ENCODE results near the gene TJP2.

The TJP2 gene

GRCh38 chr9:69221036-69221435 is 47.0 kb downstream of the TJP2 start:
- DNase-seq (ENCODE audit: low read depth) = no peak
- H3K4me3 ChIP-seq (ENCODE audit: low read length) = no peak overlapping the region
- TF ChIP-seq CTCF (IDR thresholded peaks at IDR 0.05; ENCODE audit: insufficient read depth, low read depth, low read length, missing control alignments) = no peak

GRCh38 chr9:69222970-69223369 is 48.9 kb downstream of the TJP2 start:
- TF ChIP-seq CTCF (IDR thresholded peaks at IDR 0.05; ENCODE audit: insufficient read depth, low read depth, low read length, missing control alignments) = no peak
- DNase-seq (ENCODE audit: low read depth) = no peak
- no peak overlapping the region for H3K4me3 ChIP-seq (ENCODE audit: low read length)

- peak; percentile 88 for TF ChIP-seq CTCF (IDR thresholded peaks at IDR 0.05; ENCODE audit: insufficient read depth, low read depth, low read length, missing control alignments)
- no peak overlapping the region for H3K4me3 ChIP-seq (ENCODE audit: low read length)
- peak; percentile 69 for DNase-seq (ENCODE audit: low read depth)
These were observed 49.5 kb downstream of the TJP2 start for GRCh38 chr9:69223605-69224004.

GRCh38 chr9:69229367-69229766 is 55.3 kb downstream of the TJP2 start:
- H3K4me3 ChIP-seq (ENCODE audit: low read length) = no peak overlapping the region
- DNase-seq (ENCODE audit: low read depth) = no peak
- TF ChIP-seq CTCF (IDR thresholded peaks at IDR 0.05; ENCODE audit: insufficient read depth, low read depth, low read length, missing control alignments) = no peak

GRCh38 chr9:69232135-69232534 is 58.1 kb downstream of the TJP2 start:
- H3K4me3 ChIP-seq (ENCODE audit: low read length) = no peak overlapping the region
- no peak for TF ChIP-seq CTCF (IDR thresholded peaks at IDR 0.05; ENCODE audit: insufficient read depth, low read depth, low read length, missing control alignments)
- DNase-seq (ENCODE audit: low read depth) = no peak

GRCh38 chr9:69234683-69235082 is 60.6 kb downstream of the TJP2 start:
- DNase-seq (ENCODE audit: low read depth) = no peak
- H3K4me3 ChIP-seq (ENCODE audit: low read length) = no peak overlapping the region
- no peak for TF ChIP-seq CTCF (IDR thresholded peaks at IDR 0.05; ENCODE audit: insufficient read depth, low read depth, low read length, missing control alignments)

GRCh38 chr9:69236188-69236587 is 62.1 kb downstream of the TJP2 start:
- no peak overlapping the region for H3K4me3 ChIP-seq (ENCODE audit: low read length)
- DNase-seq (ENCODE audit: low read depth) = no peak
- no peak for TF ChIP-seq CTCF (IDR thresholded peaks at IDR 0.05; ENCODE audit: insufficient read depth, low read depth, low read length, missing control alignments)

Measured in epithelial cell of esophagus (primary cell).